GM10266 (cell line): ENCODE data around the gene LOXL4.
A peak's percentile ranks its signal among the peaks of the same experiment; 100 is the strongest.

Experiments used
- DNase-seq: peaks from one replicate; pipeline ENCODE4 v3.0.0; 2012; ENCODE audit errors: extremely low spot score
- TF ChIP-seq, protein P1 (sequence below): IDR thresholded peaks from 2 replicates; pipeline ENCODE4 v1.5.1; 2012; ENCODE audit warnings: mild to moderate bottlenecking, low read depth; ENCODE audit not compliant: control insufficient read depth, insufficient read depth; ENCODE audit errors: missing control alignments

Gene LOXL4

DNA sequence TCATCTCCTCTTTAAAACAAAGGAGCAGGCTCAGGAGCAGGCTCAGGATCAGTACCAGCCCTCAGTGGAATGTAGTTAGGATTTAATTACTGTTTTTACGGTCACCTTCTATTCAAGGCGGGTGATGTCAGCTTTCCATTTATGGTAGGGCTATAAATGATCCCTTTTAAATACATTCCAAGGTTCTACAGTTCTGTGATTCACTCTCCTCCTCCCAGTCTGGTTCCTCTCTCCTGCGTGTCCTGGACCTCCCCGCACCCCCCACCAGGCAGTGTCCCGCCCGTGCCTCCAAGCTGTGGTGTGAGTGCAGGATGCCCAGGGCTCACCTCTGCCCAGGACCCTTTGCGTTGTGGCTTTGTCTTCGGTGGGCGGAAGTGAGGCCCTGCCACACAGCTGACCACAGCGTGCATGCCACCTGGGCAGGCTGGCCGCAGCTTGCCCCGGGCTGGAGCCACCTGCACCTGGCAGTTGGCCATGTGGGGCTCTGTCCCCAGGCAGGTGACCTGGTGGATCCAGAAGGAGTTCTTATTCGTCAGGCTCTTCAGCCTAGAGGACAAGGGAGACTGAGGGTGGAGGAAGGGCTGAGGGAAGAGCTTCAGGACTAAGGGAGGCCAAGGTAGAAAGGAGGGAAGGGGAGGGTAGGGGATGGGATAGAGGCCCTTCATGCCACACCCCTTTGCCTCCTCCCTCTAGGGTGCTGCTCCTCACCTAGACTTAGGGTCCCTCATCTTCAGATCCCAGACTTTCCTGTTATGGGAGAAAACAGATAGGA, 9.1 kb downstream of the LOXL4 start:
- TF ChIP-seq, protein P1, sequence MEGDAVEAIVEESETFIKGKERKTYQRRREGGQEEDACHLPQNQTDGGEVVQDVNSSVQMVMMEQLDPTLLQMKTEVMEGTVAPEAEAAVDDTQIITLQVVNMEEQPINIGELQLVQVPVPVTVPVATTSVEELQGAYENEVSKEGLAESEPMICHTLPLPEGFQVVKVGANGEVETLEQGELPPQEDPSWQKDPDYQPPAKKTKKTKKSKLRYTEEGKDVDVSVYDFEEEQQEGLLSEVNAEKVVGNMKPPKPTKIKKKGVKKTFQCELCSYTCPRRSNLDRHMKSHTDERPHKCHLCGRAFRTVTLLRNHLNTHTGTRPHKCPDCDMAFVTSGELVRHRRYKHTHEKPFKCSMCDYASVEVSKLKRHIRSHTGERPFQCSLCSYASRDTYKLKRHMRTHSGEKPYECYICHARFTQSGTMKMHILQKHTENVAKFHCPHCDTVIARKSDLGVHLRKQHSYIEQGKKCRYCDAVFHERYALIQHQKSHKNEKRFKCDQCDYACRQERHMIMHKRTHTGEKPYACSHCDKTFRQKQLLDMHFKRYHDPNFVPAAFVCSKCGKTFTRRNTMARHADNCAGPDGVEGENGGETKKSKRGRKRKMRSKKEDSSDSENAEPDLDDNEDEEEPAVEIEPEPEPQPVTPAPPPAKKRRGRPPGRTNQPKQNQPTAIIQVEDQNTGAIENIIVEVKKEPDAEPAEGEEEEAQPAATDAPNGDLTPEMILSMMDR: no peak
- DNase-seq: no peak

DNA sequence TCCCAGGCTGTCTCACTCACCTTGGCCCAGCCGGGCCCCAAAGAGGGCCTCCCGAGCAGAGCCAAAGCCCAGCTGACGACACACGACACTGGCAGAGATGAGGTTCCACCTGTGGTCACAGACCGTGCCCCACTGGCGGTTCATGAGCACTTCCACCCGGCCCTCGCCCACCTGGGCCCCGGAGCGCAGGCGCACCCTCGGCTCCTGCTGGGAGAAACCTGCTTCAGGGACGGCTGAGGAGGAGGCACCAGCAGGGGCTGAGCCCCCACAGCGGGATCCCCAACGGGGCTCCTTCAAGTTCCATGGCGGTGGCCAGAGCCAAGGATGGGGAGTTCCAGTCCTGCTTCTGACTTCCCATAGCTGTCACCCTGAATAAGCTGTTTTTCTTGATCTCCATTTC, 10.0 kb downstream of the LOXL4 start:
- DNase-seq: no peak
- TF ChIP-seq, protein P1: no peak

DNA sequence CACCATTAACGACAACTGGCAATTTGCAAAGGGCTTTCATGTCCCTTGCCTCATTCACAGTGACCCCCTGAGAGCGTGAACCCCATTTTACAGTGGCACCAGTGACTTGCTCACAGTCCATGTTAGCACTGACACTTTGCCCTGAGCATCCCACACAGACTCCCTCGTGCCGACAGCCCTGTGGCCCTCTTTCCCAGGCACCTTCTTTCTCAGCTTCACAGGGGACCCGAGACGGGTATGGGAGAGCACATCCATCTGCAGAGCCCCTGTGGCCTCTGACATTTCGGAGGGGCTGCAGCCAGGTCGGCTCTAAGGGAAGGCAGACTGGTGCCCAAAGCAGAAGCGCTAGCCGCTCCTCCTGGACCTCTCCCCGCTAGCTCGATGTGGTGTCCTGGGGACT, 10.8 kb downstream of the LOXL4 start:
- no peak for DNase-seq
- TF ChIP-seq, protein P1: no peak

GRCh38 chr10:98256692-98257091, 11.3 kb downstream of the LOXL4 start:
- peak; percentile 4 for DNase-seq
- TF ChIP-seq, protein P1: no peak

DNA sequence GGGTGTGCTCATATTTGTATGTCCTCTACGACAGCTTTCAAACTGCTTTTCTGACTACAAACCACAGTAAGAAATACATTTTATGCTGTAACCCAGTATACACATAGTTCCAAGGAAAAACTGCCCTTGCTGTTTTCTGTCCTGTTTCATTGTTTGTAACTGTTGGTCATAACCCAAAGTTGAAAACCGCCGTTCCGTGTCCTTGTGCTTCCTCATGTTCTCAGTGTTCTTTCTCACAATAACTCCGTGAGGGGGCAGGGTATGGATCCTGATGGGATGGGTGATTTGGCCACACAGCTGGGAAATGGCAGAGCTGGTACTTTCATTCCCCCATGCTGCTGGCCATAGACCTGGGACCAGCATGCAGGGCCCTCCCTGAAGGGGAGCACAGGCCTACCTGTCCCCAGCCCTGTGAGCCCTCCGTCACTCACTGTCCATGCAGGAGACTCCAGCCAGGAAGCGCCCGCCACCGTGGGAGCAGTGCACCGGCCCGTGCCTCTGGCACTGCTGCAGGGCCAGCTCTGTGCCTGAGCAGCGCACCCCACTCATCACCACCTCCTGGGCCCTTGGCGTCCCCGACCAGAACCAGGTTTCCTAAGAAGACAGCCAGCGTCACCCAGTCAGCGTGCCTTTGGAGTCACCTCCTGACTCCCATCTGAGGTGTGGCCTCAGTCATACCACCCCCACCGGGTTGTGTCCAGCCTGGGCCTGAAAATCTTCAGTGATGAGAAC, 12.7 kb downstream of the LOXL4 start:
- peak; percentile 1 for DNase-seq
- TF ChIP-seq, protein P1: no peak

GRCh38 chr10:98254234-98254974, 13.6 kb downstream of the LOXL4 start:
- TF ChIP-seq, protein P1: no peak
- DNase-seq: no peak
